ENCODE measurements around the gene GLIS1. TPM values are rescaled to one million over a fixed set of nuclear protein-coding genes. Genes with fewer than 3 reads are reported as not detected.
"Not testable (repeated sequence)": the region's sequence is repeated elsewhere in the genome, so short reads cannot be mapped to it uniquely, and the experiment has no call there.

GLIS1 gene
- total and polyA plus RNA-seq, 9 donors: 0.12 to 2.9 (median 0.48) TPM; not detected in 1

DNA sequence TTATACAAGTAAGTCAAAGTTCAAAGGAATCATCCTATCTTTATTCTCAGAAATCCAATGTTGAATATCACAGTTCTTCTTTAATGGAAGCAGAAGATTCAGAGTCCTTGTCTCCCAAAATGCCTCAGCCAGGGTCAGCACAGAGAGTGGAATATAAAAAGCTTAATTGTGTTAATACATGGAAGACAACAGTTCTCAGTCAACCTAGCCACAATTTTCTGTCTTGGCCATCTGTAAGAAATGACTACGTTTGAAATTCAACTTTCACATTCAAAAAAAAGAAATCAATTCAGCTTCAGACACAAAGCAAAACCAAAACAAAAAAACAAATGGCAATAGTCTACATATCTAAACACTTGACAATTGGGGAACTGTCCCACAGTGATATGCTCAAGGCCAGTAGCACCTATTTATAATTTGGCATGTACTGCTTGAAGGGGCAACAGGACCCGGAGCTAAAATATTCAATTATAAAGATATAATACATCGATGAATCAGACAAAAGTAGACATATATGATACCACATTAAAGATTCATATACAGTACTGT lies 27.3 kb upstream of the GLIS1 start:
- 71 to 81% (median 80%) methylated on average over 3 of the region's 3 CpGs for WGBS, 3 donors
- Histone ChIP-seq H3K27ac (no peak overlapping the region), H3K4me1 (ENCODE audit: insufficient read depth) (no peaks in the 10 kb centered on the region), H3K4me3 (no peak overlapping the region), H3K27me3 (no peaks in the 10 kb centered on the region), H3K36me3 (no peaks in the 10 kb centered on the region), H3K9me3 (no peaks in the 10 kb centered on the region)
- no peak for TF ChIP-seq POLR2A (IDR thresholded peaks at IDR 0.05)
- TF ChIP-seq, protein P1, sequence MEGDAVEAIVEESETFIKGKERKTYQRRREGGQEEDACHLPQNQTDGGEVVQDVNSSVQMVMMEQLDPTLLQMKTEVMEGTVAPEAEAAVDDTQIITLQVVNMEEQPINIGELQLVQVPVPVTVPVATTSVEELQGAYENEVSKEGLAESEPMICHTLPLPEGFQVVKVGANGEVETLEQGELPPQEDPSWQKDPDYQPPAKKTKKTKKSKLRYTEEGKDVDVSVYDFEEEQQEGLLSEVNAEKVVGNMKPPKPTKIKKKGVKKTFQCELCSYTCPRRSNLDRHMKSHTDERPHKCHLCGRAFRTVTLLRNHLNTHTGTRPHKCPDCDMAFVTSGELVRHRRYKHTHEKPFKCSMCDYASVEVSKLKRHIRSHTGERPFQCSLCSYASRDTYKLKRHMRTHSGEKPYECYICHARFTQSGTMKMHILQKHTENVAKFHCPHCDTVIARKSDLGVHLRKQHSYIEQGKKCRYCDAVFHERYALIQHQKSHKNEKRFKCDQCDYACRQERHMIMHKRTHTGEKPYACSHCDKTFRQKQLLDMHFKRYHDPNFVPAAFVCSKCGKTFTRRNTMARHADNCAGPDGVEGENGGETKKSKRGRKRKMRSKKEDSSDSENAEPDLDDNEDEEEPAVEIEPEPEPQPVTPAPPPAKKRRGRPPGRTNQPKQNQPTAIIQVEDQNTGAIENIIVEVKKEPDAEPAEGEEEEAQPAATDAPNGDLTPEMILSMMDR (IDR thresholded peaks at IDR 0.05): no peak
- TF ChIP-seq EP300 (IDR thresholded peaks at IDR 0.05): no peak
- intact Hi-C loops (cut with DNase I): no loop called here
- DNase-seq: no peak

DNA sequence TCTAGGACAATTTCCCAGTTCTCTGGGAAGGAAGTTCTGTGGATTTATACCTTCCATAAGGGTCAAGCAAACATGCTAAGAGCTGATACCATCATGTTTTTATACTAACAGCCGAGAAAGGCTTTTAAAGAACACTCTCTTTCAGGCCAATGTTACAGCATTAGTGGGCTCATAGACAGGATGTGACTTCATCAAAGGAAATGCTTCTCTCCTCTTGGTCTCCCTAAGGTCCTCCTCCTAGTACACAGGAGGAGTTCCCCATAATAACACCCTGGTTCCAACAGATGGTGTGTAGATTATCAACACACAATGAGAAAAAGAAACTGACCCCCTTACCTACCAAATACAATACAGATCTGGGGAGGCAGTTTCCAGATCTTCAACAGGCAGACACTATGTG lies 26.7 kb upstream of the GLIS1 start:
- H3K27ac ChIP-seq: no peak overlapping the region
- intact Hi-C loops (cut with DNase I): no loop called here
- 88 to 97% (median 88%) methylated on average over 1 of the region's 1 CpG for WGBS, 3 donors
- DNase-seq: no peak
- no peaks in the 10 kb centered on the region for H3K4me1 ChIP-seq (ENCODE audit: insufficient read depth)
- TF ChIP-seq, protein P1 (IDR thresholded peaks at IDR 0.05): no peak
- TF ChIP-seq POLR2A (IDR thresholded peaks at IDR 0.05): no peak
- H3K4me3 ChIP-seq: no peak overlapping the region
- no peaks in the 10 kb centered on the region for H3K27me3 ChIP-seq
- no peaks in the 10 kb centered on the region for H3K36me3 ChIP-seq
- H3K9me3 ChIP-seq: no peaks in the 10 kb centered on the region

DNA sequence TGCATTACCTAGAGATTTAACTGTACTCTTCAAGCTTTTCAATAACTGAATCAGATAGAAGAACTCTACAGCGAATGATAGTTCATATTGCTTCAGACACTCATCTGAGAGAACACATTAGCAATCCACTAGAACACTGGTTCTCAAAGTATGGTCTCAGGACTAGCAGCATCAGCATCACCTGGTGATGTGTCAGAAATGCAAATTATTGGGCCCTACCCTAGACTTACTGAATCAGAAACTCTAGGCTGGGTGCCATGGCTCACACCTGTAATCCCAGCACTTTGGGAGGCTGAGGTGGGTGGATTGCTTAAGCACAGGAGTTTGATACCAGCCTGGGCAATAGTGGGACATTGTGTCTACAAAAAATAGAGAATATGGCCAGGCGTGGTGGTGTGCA lies 24.9 kb upstream of the GLIS1 start:
- no peak overlapping the region for H3K27ac ChIP-seq
- intact Hi-C loops (cut with DNase I): no loop called here

DNA sequence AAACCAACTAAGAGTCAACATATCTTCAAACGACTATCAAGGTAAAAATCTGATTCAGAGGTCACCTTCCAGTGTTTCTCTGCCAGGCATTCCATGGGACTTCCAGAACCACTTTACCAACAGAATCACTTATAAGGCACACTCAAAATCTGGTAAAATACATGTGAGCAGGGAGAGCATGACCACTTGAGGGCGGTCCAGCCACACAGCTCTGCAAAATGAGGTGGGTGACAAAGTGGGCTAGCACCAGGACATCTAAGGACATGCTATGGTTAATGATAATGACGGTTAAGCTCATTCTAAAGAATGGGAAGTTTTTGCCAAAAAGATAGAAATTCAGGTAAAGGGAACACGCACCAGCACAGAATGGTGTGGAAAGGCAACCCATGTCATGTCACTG lies 24.5 kb upstream of the GLIS1 start:
- TF ChIP-seq, protein P1 (IDR thresholded peaks at IDR 0.05): no peak
- TF ChIP-seq EP300 (IDR thresholded peaks at IDR 0.05): no peak
- H3K27ac ChIP-seq: no peak overlapping the region
- no peaks in the 10 kb centered on the region for H3K9me3 ChIP-seq
- no peak overlapping the region for H3K4me3 ChIP-seq
- no peaks in the 10 kb centered on the region for H3K36me3 ChIP-seq
- 90 to 92% (median 91%) methylated on average over 4 of the region's 4 CpGs for WGBS, 3 donors
- H3K4me1 ChIP-seq (ENCODE audit: insufficient read depth): no peaks in the 10 kb centered on the region
- no peak for DNase-seq
- intact Hi-C loops (cut with DNase I): no loop called here
- no peaks in the 10 kb centered on the region for H3K27me3 ChIP-seq

More for the DNA sequence above, 24.9 kb upstream of the GLIS1 start:
- H3K9me3 ChIP-seq: no peaks in the 10 kb centered on the region
- H3K27me3 ChIP-seq: no peaks in the 10 kb centered on the region
- H3K4me3 ChIP-seq: no peak overlapping the region
- WGBS, 3 donors: 83 to 94% (median 91%) methylated on average over 2 of the region's 2 CpGs
- TF ChIP-seq, protein P1 (IDR thresholded peaks at IDR 0.05): no peak
- TF ChIP-seq EP300 (IDR thresholded peaks at IDR 0.05) (no peak), POLR2A (IDR thresholded peaks at IDR 0.05) (no peak)
- no peaks in the 10 kb centered on the region for H3K4me1 ChIP-seq (ENCODE audit: insufficient read depth)
- no peak for DNase-seq
- H3K36me3 ChIP-seq: no peaks in the 10 kb centered on the region

DNA sequence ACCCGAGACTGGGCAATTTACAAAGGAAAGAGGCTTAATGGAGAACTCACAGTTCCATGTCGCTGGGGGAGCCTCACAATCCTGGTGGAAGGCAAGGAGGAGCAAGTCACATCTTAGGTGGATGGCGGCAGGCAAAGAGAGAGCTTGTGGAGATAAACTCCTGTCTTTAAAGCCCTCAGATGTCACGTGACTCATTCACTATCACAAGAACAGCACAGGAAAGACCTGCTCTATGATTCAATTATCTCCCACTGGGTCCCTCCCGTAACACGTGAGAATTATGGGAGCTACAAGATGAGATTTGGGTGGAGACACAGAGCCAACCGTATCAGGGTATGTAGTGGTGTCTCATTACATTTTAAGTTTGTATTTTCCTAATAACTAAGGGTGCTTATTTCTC lies 21.5 kb upstream of the GLIS1 start:
- H3K27ac ChIP-seq; intact Hi-C loops (cut with DNase I); H3K9me3 ChIP-seq; H3K4me1 ChIP-seq (ENCODE audit: insufficient read depth); DNase-seq; H3K36me3 ChIP-seq; H3K27me3 ChIP-seq; H3K4me3 ChIP-seq: not testable (repeated sequence)
- WGBS, 3 donors: 70 to 77% (median 71%) methylated on average over 7 of the region's 7 CpGs

Data from ovary (tissue), 9 donors.